Measurements from ENCODE around the gene NUDT12.

NUDT12 gene

GRCh38 chr5:103539376-103540330 is 22.9 kb downstream of the NUDT12 start:
- DNase-seq: no peak

GRCh38 chr5:103532086-103532734 is 30.4 kb downstream of the NUDT12 start:
- DNase-seq: no peak

GRCh38 chr5:103526164-103526915 is 36.2 kb downstream of the NUDT12 start:
- no peak for DNase-seq

- no peak for DNase-seq
Measured at GRCh38 chr5:103525361-103525760, 37.2 kb downstream of the NUDT12 start.

GRCh38 chr5:103523319-103523718 is 39.3 kb downstream of the NUDT12 start:
- no peak for DNase-seq

- DNase-seq: no peak
Measured at GRCh38 chr5:103522586-103522985, 40.0 kb downstream of the NUDT12 start.

- DNase-seq: no peak
Measured at GRCh38 chr5:103519550-103519949, 43.0 kb downstream of the NUDT12 start.

GRCh38 chr5:103514371-103514770 is 48.2 kb downstream of the NUDT12 start:
- DNase-seq: no peak

- DNase-seq: no peak
Measured at GRCh38 chr5:103513701-103514100, 48.9 kb downstream of the NUDT12 start.

- no peak for DNase-seq
Measured at GRCh38 chr5:103512500-103512899, 50.1 kb downstream of the NUDT12 start.

- DNase-seq: no peak
Measured at GRCh38 chr5:103511554-103511885, 51.1 kb downstream of the NUDT12 start.

- DNase-seq: no peak
Measured at GRCh38 chr5:103510851-103511553, 51.6 kb downstream of the NUDT12 start.

- DNase-seq: no peak
Measured at GRCh38 chr5:103505581-103506305, 56.8 kb downstream of the NUDT12 start.

GRCh38 chr5:103503066-103503465 is 59.5 kb downstream of the NUDT12 start:
- DNase-seq: no peak

GRCh38 chr5:103502662-103503061 is 59.9 kb downstream of the NUDT12 start:
- DNase-seq: no peak
